T47D (cell line): Measurements from ENCODE around the gene RBM10.

Experiments
- DNase-seq, 2 experiments: peaks; one replicate each; pipeline versions ENCODE4 v3.0.0 to v3.0.0-alpha.2; 2011 to 2012; ENCODE audit warnings: low read depth in 1 of 2, low spot score in 1 of 2
- JUND ChIP-seq: IDR thresholded peaks from 2 replicates; pipeline ENCODE4 v1.6.1; 2012; ENCODE audit warnings: low read depth
- in situ Hi-C: cut with HindIII; loops from 2 replicates; pipeline ENCODE4 v1.10.0; 2016; ENCODE audit warnings: low sequenced_read_pairs, low pct_unique_long_range_greater_than_20kb

Gene RBM10

GRCh38 chrX:47198687-47199080 is 53.7 kb downstream of the RBM10 start:
- DNase-seq = no peak
- in situ Hi-C loops = no loop called here
- no peak for TF ChIP-seq JUND

GRCh38 chrX:47199286-47199685 is 54.3 kb downstream of the RBM10 start:
- DNase-seq = no peak
- no peak for TF ChIP-seq JUND
- in situ Hi-C loops = no loop called here

- in situ Hi-C loops = no loop called here
- TF ChIP-seq JUND = no peak
- peak in 1 of 2 experiments; percentile 30 for DNase-seq
Observed at GRCh38 chrX:47200385-47201150, 55.5 kb downstream of the RBM10 start.

- no peak for DNase-seq
- TF ChIP-seq JUND = no peak
- in situ Hi-C loops = no loop called here
Observed at GRCh38 chrX:47201345-47201944, 56.4 kb downstream of the RBM10 start.

GRCh38 chrX:47202316-47202715 is 57.3 kb downstream of the RBM10 start:
- in situ Hi-C loops = no loop called here
- TF ChIP-seq JUND = no peak
- no peak for DNase-seq

- TF ChIP-seq JUND = no peak
- in situ Hi-C loops = no loop called here
- no peak for DNase-seq
Observed at GRCh38 chrX:47202877-47203276, 57.9 kb downstream of the RBM10 start.

- no peak for TF ChIP-seq JUND
- no peak for DNase-seq
- in situ Hi-C loops = no loop called here
Observed at GRCh38 chrX:47204970-47205369, 59.9 kb downstream of the RBM10 start.

- no peak for DNase-seq
- in situ Hi-C loops = no loop called here
- TF ChIP-seq JUND = no peak
Observed at GRCh38 chrX:47206316-47206715, 61.3 kb downstream of the RBM10 start.

- DNase-seq = no peak
- in situ Hi-C loops = no loop called here
Observed at GRCh38 chrX:47208108-47208507, 63.1 kb downstream of the RBM10 start.

GRCh38 chrX:47209508-47210238 is 64.7 kb downstream of the RBM10 start:
- no peak for TF ChIP-seq JUND
- in situ Hi-C loops = no loop called here

More at GRCh38 chrX:47208108-47208507, 63.1 kb downstream of the RBM10 start:
- no peak for TF ChIP-seq JUND

GRCh38 chrX:47210661-47211425 is 65.8 kb downstream of the RBM10 start:
- TF ChIP-seq JUND = no peak
- DNase-seq = no peak
- in situ Hi-C loops = no loop called here

More at GRCh38 chrX:47209508-47210238, 64.7 kb downstream of the RBM10 start:
- DNase-seq = no peak
